Tibial artery (tissue), 4 donors: Measurements from ENCODE around the gene PLEKHG7.
"Not testable (repeated sequence)": the region's sequence is repeated elsewhere in the genome, so short reads cannot be mapped to it uniquely, and the experiment has no call there.

Experiments used
- DNase-seq, 2 donors: peaks; one replicate each; pipeline ENCODE4 v3.0.0-alpha.2; 2019
- H3K27ac ChIP-seq, 2 donors: fragments of 200-600 bp; sonication (generic) in 1 of 2; 1 replicate in 1 of 2; 2 replicates in 1 of 2; pipeline ENCODE4 v1.5.1; 2018 to 2019; ENCODE audit warnings: mild to moderate bottlenecking in 1 of 2
- H3K27me3 ChIP-seq, 2 donors: fragments of 200-600 bp; sonication (generic) in 1 of 2; one replicate each; pipeline versions ENCODE4 v1.5.1 to v1.6.0; 2016 to 2019
- H3K36me3 ChIP-seq, 3 donors: fragments of 200-600 bp; sonication (generic) in 2 of 3; one replicate each; pipeline ENCODE4 v1.5.1; 2016 to 2019; ENCODE audit warnings: mild to moderate bottlenecking in 2 of 3
- H3K4me1 ChIP-seq, 4 donors: fragments of 200-600 bp; sonication (generic) in 2 of 4; 1 replicate in 3 of 4; 2 replicates in 1 of 4; pipeline ENCODE4 v1.5.1; 2016 to 2019
- H3K4me3 ChIP-seq, 2 donors: fragments of 200-600 bp; sonication (generic) in 1 of 2; 1 replicate in 1 of 2; 2 replicates in 1 of 2; pipeline ENCODE4 v1.5.1; 2018 to 2019; ENCODE audit warnings: mild to moderate bottlenecking in 2 of 2
- H3K9me3 ChIP-seq, 3 donors: fragments of 200-600 bp; sonication (generic) in 1 of 3; one replicate each; pipeline ENCODE4 v1.5.1; 2016 to 2019
- intact Hi-C: fragments of 100-400 bp; cut with DNase I; formaldehyde crosslinking; loops from one replicate; pipeline ENCODE4 v1.15.0; 2023; ENCODE audit warnings: low total_unique reads
- TF ChIP-seq, protein P1 (sequence below), 2 experiments: fragments of 200-600 bp in 1 of 2; fragments of 450-650 bp in 1 of 2; IDR thresholded peaks; one replicate each; pipeline ENCODE4 v1.5.1; 2017 to 2019; ENCODE audit warnings: antibody characterized with exemption in 2 of 2, mild to moderate bottlenecking in 1 of 2, moderate library complexity in 1 of 2

The PLEKHG7 gene, protein sequence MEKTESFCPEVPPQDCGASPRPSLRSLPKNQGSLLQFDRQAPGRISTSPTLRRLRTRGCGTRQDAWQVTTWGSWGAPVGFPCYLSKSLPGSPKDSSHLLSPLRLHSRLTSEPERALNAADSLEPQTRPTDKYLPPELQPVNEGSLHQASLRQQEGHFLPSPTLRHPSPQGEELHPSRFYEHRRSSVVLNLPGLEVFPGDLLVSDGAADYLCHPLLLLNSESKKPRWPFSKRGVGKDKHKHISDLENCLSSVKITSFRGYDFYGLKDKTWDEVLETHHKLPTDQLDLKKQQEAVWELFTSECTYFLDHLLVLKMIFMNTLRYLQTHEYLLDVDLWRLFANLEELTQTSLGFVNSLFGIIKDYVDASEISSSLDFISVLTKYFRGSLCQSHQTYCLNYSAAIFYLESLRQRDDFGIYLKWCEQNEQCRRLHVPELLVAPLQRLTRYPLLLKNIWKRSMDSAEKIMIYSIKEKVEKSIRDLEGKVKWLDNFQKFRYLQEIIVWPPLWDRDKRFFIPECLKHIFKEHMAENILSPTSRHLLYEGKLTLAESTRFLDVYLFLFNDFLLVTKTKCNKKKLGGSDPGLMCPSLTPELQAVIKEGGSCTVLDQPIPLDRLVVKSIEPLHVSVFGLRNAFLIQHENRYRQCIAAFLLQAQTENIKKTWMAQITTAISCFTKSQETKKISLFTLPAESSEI

DNA sequence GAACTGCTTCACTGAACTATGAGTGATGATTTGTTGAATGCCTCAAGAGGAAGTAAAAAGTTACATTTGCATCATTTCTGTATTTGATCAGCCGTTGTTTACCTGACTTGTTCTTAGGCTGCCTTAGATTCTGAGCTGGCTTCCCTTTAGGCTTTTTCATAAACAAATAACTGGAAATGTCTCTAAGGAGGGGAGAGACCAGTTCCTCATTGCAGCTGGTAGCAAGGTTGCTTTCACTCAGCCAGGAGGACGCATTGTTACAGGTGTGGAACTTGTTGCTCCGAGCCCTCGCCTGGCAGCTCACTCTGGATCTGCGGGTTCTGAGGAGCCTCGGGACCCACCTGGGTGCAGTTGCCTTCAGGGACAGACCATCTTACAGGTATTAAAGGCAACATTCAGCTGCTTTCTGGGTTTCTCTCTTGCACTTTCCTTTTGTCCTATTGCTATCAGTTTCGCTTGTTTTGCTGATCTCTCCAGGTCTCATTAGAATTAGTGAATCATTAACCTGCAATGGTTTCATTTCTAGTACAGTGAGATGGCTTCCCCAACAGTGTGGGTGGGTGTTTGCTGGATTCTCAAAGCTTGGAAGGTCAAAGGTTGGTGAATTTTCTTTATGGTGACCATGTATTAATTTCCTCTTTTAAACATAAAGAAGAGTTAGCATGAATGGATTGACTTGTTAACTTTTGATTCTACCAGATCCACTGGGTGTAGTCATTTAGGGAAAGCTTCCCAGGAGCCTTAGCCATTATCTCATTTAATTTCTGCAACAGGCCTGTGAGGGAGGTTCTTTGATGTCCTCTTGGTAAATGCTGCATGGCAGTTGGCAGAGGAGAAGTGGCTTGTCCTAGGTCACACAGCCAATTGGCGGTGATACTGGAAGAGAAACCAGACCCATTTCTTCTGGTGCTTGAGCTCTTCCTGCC lies at the start of gene PLEKHG7:
TSS of gene PLEKHG7 (plus strand) at position 236 of the 926 bp plus-strand sequence. CDS start 3,643 bp downstream, outside the sequence.
- TF ChIP-seq, protein P1, sequence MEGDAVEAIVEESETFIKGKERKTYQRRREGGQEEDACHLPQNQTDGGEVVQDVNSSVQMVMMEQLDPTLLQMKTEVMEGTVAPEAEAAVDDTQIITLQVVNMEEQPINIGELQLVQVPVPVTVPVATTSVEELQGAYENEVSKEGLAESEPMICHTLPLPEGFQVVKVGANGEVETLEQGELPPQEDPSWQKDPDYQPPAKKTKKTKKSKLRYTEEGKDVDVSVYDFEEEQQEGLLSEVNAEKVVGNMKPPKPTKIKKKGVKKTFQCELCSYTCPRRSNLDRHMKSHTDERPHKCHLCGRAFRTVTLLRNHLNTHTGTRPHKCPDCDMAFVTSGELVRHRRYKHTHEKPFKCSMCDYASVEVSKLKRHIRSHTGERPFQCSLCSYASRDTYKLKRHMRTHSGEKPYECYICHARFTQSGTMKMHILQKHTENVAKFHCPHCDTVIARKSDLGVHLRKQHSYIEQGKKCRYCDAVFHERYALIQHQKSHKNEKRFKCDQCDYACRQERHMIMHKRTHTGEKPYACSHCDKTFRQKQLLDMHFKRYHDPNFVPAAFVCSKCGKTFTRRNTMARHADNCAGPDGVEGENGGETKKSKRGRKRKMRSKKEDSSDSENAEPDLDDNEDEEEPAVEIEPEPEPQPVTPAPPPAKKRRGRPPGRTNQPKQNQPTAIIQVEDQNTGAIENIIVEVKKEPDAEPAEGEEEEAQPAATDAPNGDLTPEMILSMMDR (IDR thresholded peaks at IDR 0.05), result no peak
- Histone ChIP-seq H3K27me3 (no peaks in the 10 kb centered on the region), H3K27ac (no peak within 1 kb of the TSS), H3K4me3 (no peak within 1 kb of the TSS), H3K9me3 (no peaks in the 10 kb centered on the region), H3K4me1 (no peaks in the 10 kb centered on the region), H3K36me3 (no peaks in the 10 kb centered on the region)
- DNase-seq, result no peak
- intact Hi-C loops, result no loop called here

DNA sequence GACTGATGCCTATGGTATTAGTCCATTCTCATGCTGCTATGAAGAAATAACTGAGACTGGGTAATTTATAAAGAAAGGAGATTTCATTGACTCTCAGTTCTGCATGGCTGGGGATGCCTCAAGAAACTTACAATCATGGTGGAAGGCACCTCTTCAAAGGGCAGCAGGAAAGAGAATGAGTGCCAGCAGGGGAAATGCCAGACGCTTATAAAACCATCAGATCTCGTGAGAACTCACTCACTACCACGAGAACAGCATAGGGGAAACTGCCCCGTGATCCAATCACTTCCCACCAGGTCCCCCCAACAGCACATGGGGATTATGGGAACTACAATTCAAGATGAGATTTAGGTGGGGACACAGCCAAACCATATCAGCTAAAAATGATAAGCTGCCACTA lies 48.5 kb upstream of the PLEKHG7 start:
- peaks cover 0 to 13% (median 0%) of the 10 kb centered on the region in 4 donors for H3K4me1 ChIP-seq
- not testable (repeated sequence) for H3K27ac ChIP-seq, DNase-seq, H3K9me3 ChIP-seq, H3K36me3 ChIP-seq, H3K27me3 ChIP-seq, H3K4me3 ChIP-seq
- intact Hi-C loops, result loop anchor here (10.0 kb wide), 2 partner anchors 1289 to 1669 kb away; no protein-coding TSS in a partner anchor

DNA sequence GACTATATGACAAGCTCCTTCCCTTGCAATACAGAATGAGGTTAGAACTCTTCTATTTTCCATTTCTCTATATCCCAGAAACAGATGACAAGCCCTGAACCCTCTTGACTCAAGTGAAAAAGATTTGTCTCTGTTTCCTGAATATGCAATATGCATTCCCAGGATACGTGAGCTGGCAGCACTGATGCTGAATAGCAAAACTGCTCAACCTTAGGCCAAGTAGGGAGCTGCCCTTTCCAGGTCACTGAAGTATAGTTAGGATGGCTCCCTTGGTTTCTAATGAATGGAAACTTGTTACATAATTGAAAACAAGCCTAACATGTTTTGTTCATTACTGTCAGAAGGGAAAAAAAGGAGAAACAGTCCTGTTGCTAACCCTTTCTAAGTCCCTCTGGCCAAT lies 47.9 kb upstream of the PLEKHG7 start:
- Histone ChIP-seq H3K27me3 (no peaks in the 10 kb centered on the region), H3K27ac (no peak overlapping the region), H3K9me3 (no peaks in the 10 kb centered on the region), H3K4me1 (peaks cover 0 to 9% (median 0%) of the 10 kb centered on the region in 4 donors), H3K36me3 (no peaks in the 10 kb centered on the region), H3K4me3 (no peak overlapping the region)
- TF ChIP-seq, protein P1 (IDR thresholded peaks at IDR 0.05), result no peak
- no peak for DNase-seq
- intact Hi-C loops, result loop anchor here (10.0 kb wide), 2 partner anchors 1290 to 1670 kb away; no protein-coding TSS in a partner anchor

DNA sequence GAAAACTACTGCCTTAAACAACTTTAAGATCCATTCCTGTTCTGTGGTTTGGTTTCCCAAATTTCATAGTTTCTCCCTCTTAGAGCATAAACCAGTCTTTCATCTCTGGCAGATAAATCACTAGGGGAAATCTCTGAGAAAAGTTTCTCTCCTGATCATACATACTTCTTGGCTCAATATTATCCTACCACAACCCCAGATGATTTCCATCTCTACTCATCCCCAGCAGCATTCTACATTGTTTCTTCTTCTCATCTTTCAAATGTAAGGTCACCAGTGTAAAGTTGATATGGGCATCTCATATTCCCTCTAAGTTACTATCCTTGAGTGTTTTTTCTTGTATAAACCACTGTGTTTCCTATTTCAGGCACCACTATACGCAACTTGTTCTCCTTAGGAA lies 45.9 kb upstream of the PLEKHG7 start:
- Histone ChIP-seq H3K4me1 (peaks cover 0 to 5% (median 0%) of the 10 kb centered on the region in 4 donors), H3K4me3 (no peak overlapping the region), H3K27me3 (no peaks in the 10 kb centered on the region), H3K27ac (no peak overlapping the region), H3K36me3 (no peaks in the 10 kb centered on the region), H3K9me3 (no peaks in the 10 kb centered on the region)
- TF ChIP-seq, protein P1 (IDR thresholded peaks at IDR 0.05), result no peak
- no peak for DNase-seq
- intact Hi-C loops, result loop anchor here (10.0 kb wide), 2 partner anchors 1292 to 1672 kb away; no protein-coding TSS in a partner anchor

DNA sequence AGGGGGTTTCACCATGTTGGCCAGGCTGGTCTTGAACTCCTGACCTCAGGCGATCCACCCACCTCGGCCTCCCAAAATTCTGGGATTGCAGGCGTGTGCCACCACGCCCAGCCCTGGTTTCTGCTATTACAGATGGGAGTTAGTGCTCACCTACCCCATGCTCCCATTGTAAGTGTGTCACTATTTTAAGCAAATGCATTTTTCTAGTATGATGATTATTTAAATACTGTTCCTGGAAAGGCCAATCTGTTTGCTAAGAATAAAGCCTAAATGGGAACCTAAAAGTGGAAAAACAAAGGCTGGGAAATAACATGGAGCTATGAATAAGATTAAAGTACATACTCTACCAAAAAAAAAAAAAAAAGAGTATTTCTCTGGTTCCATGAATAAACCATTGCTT lies 45.0 kb upstream of the PLEKHG7 start:
- Histone ChIP-seq H3K27me3 (no peaks in the 10 kb centered on the region), H3K36me3 (no peaks in the 10 kb centered on the region), H3K4me1 (peaks cover 0 to 5% (median 0%) of the 10 kb centered on the region in 4 donors), H3K27ac (no peak overlapping the region), H3K4me3 (no peak overlapping the region), H3K9me3 (peaks cover 0 to under 1% (median 0%) of the 10 kb centered on the region in 3 donors)
- intact Hi-C loops, result loop anchor here (10.0 kb wide), 2 partner anchors 1293 to 1673 kb away; no protein-coding TSS in a partner anchor
- DNase-seq, result no peak
- TF ChIP-seq, protein P1 (IDR thresholded peaks at IDR 0.05), result no peak
